OCI-LY1 (cell line): ENCODE results near the gene CFAP57.

ENCODE experiments used
- CTCF ChIP-seq: fragments of 200-600 bp; sonication (generic), shearing (Covaris generic); IDR thresholded peaks from 2 replicates; pipeline ENCODE4 v1.5.1; 2017; ENCODE audit warnings: mild to moderate bottlenecking, antibody characterized with exemption, low read length, moderate library complexity, mixed read lengths
- EZH2 ChIP-seq: fragments of 200-600 bp; sonication (generic), shearing (Covaris generic); IDR thresholded peaks from 2 replicates; pipeline ENCODE4 v1.8.0; 2017; ENCODE audit warnings: borderline replicate concordance, mixed run types, mild to moderate bottlenecking, antibody characterized with exemption, low read length, moderate library complexity, mixed read lengths

- no peak for TF ChIP-seq CTCF
- TF ChIP-seq EZH2: no peak
Measured at GRCh38 chr1:43251024-43251423, 78.9 kb downstream of the CFAP57 start.
